Measurements from ENCODE around the gene CD27.

- TF ChIP-seq CTCF (conservative IDR thresholded peaks at IDR 0.05; ENCODE audit: low read depth, low read length), result no peak
- no peak for TF ChIP-seq EZH2 (IDR thresholded peaks at IDR 0.05; ENCODE audit: low read length, unreplicated experiment)
- no peak for TF ChIP-seq EZH2phosphoT487 (IDR thresholded peaks at IDR 0.05; ENCODE audit: borderline replicate concordance, low read length)
These were observed 38.8 kb upstream of the CD27 start for GRCh38 chr12:6405963-6406362.

Data from PC-3 (cell line).